GM12873 (cell line): ENCODE results near the gene RFWD3.

ENCODE experiments used
- CTCF ChIP-seq: IDR thresholded peaks from 2 replicates; pipeline ENCODE4 v1.5.1; 2012; ENCODE audit warnings: low read depth, mild to moderate bottlenecking, moderate library complexity, low read length, control low read depth; ENCODE audit not compliant: insufficient read depth; ENCODE audit errors: missing control alignments

Gene RFWD3

GRCh38 chr16:74682556-74682955 is 15.9 kb upstream of the RFWD3 start:
- no peak for TF ChIP-seq CTCF

GRCh38 chr16:74680681-74681080 is 14.0 kb upstream of the RFWD3 start:
- no peak for TF ChIP-seq CTCF

GRCh38 chr16:74679983-74680382 is 13.3 kb upstream of the RFWD3 start:
- TF ChIP-seq CTCF, result no peak

GRCh38 chr16:74677868-74678267 is 11.2 kb upstream of the RFWD3 start:
- no peak for TF ChIP-seq CTCF

GRCh38 chr16:74673876-74674275 is 7.2 kb upstream of the RFWD3 start:
- no peak for TF ChIP-seq CTCF

GRCh38 chr16:74667255-74667700 is 601 bp upstream of the RFWD3 start:
- no peak for TF ChIP-seq CTCF

- no peak for TF ChIP-seq CTCF
These were observed 661 bp downstream of the RFWD3 start for GRCh38 chr16:74666010-74666421.
